WTC11 (cell line): ENCODE measurements around the gene KCND3. TPM values are rescaled to one million over a fixed set of nuclear protein-coding genes. Genes with fewer than 3 reads are reported as not detected.

Experiments used
- ATAC-seq: fragments of 200-7000 bp; cut with Tn5 transposase; 2 replicates; pipeline ENCODE4 v1.10.0; 2021; ENCODE audit warnings: mild to moderate bottlenecking, moderate library complexity
- CTCF ChIA-PET: fragments of 300-600 bp; sonication (Branson Sonifier 250); formaldehyde crosslinking; loops from one replicate; lab custom pipeline; 2021; ENCODE audit warnings: antibody characterized with exemption; lab: Charles Lee
- POLR2A ChIA-PET: fragments of 350-600 bp; sonication (Branson Sonifier 250); formaldehyde crosslinking; loops from one replicate; lab custom pipeline; 2021; ENCODE audit warnings: antibody characterized with exemption; lab: Charles Lee
- DNase-seq: peaks from one replicate; pipeline ENCODE4 v3.0.0; 2021; ENCODE audit warnings: low spot score
- H3K27ac Mint-ChIP-seq: 2 replicates; pipeline ENCODE4 v1.8.0; 2021; ENCODE audit warnings: mixed read lengths
- H3K27me3 Mint-ChIP-seq: 2 replicates; pipeline ENCODE4 v1.8.0; 2021; ENCODE audit warnings: low read depth, mild to moderate bottlenecking, moderate library complexity, mixed read lengths
- H3K36me3 Mint-ChIP-seq: 2 replicates; pipeline ENCODE4 v1.8.0; 2021; ENCODE audit warnings: mixed read lengths
- H3K4me1 Mint-ChIP-seq: 2 replicates; pipeline ENCODE4 v1.8.0; 2022; ENCODE audit warnings: mixed read lengths
- H3K4me3 Mint-ChIP-seq: 2 replicates; pipeline ENCODE4 v1.8.0; 2021; ENCODE audit warnings: mild to moderate bottlenecking, moderate library complexity, mixed read lengths
- H3K9me3 Mint-ChIP-seq: 2 replicates; pipeline ENCODE4 v1.8.0; 2021; ENCODE audit warnings: mixed read lengths
- CBFB ChIP-seq: sonication (generic); formaldehyde crosslinking; IDR thresholded peaks from 2 replicates; pipeline ENCODE4 v1.8.1; 2022; ENCODE audit warnings: mild to moderate bottlenecking, low read depth, missing genetic modification reagents
- EMX1 ChIP-seq: fragments of 250-450 bp; sonication (Bioruptor Pico); IDR thresholded peaks from 2 replicates; pipeline ENCODE4 v1.8.0; 2021; ENCODE audit warnings: mild to moderate bottlenecking
- FOXK1 ChIP-seq: sonication (generic); formaldehyde crosslinking; IDR thresholded peaks from 2 replicates; pipeline ENCODE4 v1.8.0; 2022; ENCODE audit warnings: mild to moderate bottlenecking, moderate library complexity, missing genetic modification reagents
- FOXP1 ChIP-seq: sonication (generic); formaldehyde crosslinking; IDR thresholded peaks from 2 replicates; pipeline ENCODE4 v1.8.0; 2022; ENCODE audit warnings: missing genetic modification reagents, mild to moderate bottlenecking, moderate library complexity, borderline replicate concordance
- JAZF1 ChIP-seq: fragments of 250-450 bp; sonication (Bioruptor Pico); IDR thresholded peaks from 2 replicates; pipeline ENCODE4 v1.9.0; 2021; ENCODE audit warnings: moderate library complexity, mild to moderate bottlenecking, inconsistent platforms
- JUN ChIP-seq: sonication (generic); formaldehyde crosslinking; IDR thresholded peaks from 2 replicates; pipeline ENCODE4 v1.8.0; 2023; ENCODE audit warnings: mild to moderate bottlenecking, missing genetic modification reagents
- MYBL2 ChIP-seq: sonication (generic); formaldehyde crosslinking; IDR thresholded peaks from 2 replicates; pipeline ENCODE4 v1.8.1; 2023; ENCODE audit warnings: mild to moderate bottlenecking, moderate library complexity, missing genetic modification reagents
- NFATC4 ChIP-seq: fragments of 250-450 bp; sonication (Bioruptor Pico); IDR thresholded peaks from 2 replicates; pipeline ENCODE4 v1.9.0; 2021; ENCODE audit warnings: mild to moderate bottlenecking
- NR1H2 ChIP-seq: sonication (generic); formaldehyde crosslinking; IDR thresholded peaks from 2 replicates; pipeline ENCODE4 v1.9.0; 2021; ENCODE audit warnings: mild to moderate bottlenecking, moderate library complexity, missing genetic modification reagents
- NR3C1 ChIP-seq: sonication (generic); formaldehyde crosslinking; conservative IDR thresholded peaks from 2 replicates; pipeline ENCODE4 v1.8.1; 2023; ENCODE audit warnings: low read depth, mild to moderate bottlenecking, missing genetic modification reagents
- OVOL2 ChIP-seq: fragments of 250-450 bp; sonication (Bioruptor Pico); IDR thresholded peaks from 2 replicates; pipeline ENCODE4 v1.9.0; 2021; ENCODE audit warnings: mild to moderate bottlenecking, borderline replicate concordance
- RORB ChIP-seq: fragments of 250-450 bp; sonication (Bioruptor Pico); IDR thresholded peaks from 2 replicates; pipeline ENCODE4 v1.9.0; 2021; ENCODE audit warnings: mild to moderate bottlenecking
- SOX15 ChIP-seq: fragments of 250-450 bp; sonication (Bioruptor Pico); IDR thresholded peaks from 2 replicates; pipeline ENCODE4 v1.9.0; 2021; ENCODE audit warnings: mild to moderate bottlenecking
- SP1 ChIP-seq: sonication (generic); formaldehyde crosslinking; conservative IDR thresholded peaks from 2 replicates; pipeline ENCODE4 v1.8.1; 2022; ENCODE audit warnings: missing genetic modification reagents
- ZNF138 ChIP-seq: sonication (generic); formaldehyde crosslinking; conservative IDR thresholded peaks from 2 replicates; pipeline ENCODE4 v1.8.1; 2022; ENCODE audit warnings: mild to moderate bottlenecking, moderate library complexity, missing genetic modification reagents
- ZNF219 ChIP-seq: sonication (generic); formaldehyde crosslinking; IDR thresholded peaks from 2 replicates; pipeline ENCODE4 v1.8.0; 2023; ENCODE audit warnings: missing genetic modification reagents, mild to moderate bottlenecking, borderline replicate concordance
- total RNA-seq: library from RNA; stranded (reverse); gene quantifications from 3 replicates; pipeline ENCODE4 v1.2.3, GENCODE V29; 2021
- TF ChIP-seq, protein P1 (sequence below): sonication (generic); formaldehyde crosslinking; conservative IDR thresholded peaks from 2 replicates; pipeline ENCODE4 v1.8.1; 2023; ENCODE audit warnings: mild to moderate bottlenecking, low read depth, missing genetic modification reagents, moderate library complexity
- TF ChIP-seq, protein P2 (sequence below): sonication (generic); formaldehyde crosslinking; IDR thresholded peaks from 2 replicates; pipeline ENCODE4 v1.8.1; 2023; ENCODE audit warnings: mild to moderate bottlenecking, missing genetic modification reagents, borderline replicate concordance
- TF ChIP-seq, protein P3 (sequence below): sonication (generic); formaldehyde crosslinking; IDR thresholded peaks from 2 replicates; pipeline ENCODE4 v1.8.1; 2022; ENCODE audit warnings: mild to moderate bottlenecking, missing genetic modification reagents, moderate library complexity, borderline replicate concordance
- TF ChIP-seq, protein P4 (sequence below): sonication (generic); formaldehyde crosslinking; IDR thresholded peaks from 2 replicates; pipeline ENCODE4 v1.8.1; 2022; ENCODE audit warnings: low read depth, mild to moderate bottlenecking, moderate library complexity, missing genetic modification reagents, borderline replicate concordance
- TF ChIP-seq, protein P5 (sequence below): sonication (generic); formaldehyde crosslinking; IDR thresholded peaks from 2 replicates; pipeline ENCODE4 v1.8.0; 2022; ENCODE audit warnings: missing genetic modification reagents
- TF ChIP-seq, protein P6 (sequence below): sonication (generic); formaldehyde crosslinking; conservative IDR thresholded peaks from 2 replicates; pipeline ENCODE4 v1.8.1; 2022; ENCODE audit warnings: mild to moderate bottlenecking, missing genetic modification reagents

Gene KCND3
- total RNA-seq, 1 experiment from 2014 or later = 0.35 TPM

DNA sequence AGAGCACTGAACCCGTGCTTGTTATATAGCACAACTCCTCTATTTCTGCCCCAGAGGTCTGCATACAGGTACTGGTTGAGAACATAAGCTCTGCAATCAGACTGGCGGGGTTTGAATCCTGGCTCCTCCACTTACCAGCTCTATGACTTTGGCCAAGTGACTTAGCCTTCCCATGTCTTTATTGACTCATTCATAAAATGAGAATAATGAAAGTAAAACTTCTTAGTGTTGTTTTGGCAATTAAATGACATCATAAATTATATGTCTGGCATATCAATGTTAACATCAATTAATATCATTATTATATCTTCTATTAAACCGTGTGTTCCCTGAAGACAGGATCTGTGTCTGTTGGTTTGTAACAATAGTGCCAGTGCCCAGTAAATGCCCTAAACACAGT, 254.6 kb downstream of the KCND3 start:
- TF ChIP-seq FOXP1 (CRISPR knock-in tag) (no peak), SP1 (no peak), RORB (CRISPR knock-in tag) (no peak), SOX15 (CRISPR knock-in tag) (no peak), JUN (CRISPR knock-in tag) (no peak), NFATC4 (no peak), EMX1 (CRISPR knock-in tag) (no peak), FOXK1 (CRISPR knock-in tag) (no peak), ZNF138 (no peak)
- TF ChIP-seq, protein P1, sequence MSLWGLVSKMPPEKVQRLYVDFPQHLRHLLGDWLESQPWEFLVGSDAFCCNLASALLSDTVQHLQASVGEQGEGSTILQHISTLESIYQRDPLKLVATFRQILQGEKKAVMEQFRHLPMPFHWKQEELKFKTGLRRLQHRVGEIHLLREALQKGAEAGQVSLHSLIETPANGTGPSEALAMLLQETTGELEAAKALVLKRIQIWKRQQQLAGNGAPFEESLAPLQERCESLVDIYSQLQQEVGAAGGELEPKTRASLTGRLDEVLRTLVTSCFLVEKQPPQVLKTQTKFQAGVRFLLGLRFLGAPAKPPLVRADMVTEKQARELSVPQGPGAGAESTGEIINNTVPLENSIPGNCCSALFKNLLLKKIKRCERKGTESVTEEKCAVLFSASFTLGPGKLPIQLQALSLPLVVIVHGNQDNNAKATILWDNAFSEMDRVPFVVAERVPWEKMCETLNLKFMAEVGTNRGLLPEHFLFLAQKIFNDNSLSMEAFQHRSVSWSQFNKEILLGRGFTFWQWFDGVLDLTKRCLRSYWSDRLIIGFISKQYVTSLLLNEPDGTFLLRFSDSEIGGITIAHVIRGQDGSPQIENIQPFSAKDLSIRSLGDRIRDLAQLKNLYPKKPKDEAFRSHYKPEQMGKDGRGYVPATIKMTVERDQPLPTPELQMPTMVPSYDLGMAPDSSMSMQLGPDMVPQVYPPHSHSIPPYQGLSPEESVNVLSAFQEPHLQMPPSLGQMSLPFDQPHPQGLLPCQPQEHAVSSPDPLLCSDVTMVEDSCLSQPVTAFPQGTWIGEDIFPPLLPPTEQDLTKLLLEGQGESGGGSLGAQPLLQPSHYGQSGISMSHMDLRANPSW (CRISPR knock-in tag) = no peak
- TF ChIP-seq, protein P2, sequence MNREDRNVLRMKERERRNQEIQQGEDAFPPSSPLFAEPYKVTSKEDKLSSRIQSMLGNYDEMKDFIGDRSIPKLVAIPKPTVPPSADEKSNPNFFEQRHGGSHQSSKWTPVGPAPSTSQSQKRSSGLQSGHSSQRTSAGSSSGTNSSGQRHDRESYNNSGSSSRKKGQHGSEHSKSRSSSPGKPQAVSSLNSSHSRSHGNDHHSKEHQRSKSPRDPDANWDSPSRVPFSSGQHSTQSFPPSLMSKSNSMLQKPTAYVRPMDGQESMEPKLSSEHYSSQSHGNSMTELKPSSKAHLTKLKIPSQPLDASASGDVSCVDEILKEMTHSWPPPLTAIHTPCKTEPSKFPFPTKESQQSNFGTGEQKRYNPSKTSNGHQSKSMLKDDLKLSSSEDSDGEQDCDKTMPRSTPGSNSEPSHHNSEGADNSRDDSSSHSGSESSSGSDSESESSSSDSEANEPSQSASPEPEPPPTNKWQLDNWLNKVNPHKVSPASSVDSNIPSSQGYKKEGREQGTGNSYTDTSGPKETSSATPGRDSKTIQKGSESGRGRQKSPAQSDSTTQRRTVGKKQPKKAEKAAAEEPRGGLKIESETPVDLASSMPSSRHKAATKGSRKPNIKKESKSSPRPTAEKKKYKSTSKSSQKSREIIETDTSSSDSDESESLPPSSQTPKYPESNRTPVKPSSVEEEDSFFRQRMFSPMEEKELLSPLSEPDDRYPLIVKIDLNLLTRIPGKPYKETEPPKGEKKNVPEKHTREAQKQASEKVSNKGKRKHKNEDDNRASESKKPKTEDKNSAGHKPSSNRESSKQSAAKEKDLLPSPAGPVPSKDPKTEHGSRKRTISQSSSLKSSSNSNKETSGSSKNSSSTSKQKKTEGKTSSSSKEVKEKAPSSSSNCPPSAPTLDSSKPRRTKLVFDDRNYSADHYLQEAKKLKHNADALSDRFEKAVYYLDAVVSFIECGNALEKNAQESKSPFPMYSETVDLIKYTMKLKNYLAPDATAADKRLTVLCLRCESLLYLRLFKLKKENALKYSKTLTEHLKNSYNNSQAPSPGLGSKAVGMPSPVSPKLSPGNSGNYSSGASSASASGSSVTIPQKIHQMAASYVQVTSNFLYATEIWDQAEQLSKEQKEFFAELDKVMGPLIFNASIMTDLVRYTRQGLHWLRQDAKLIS (CRISPR knock-in tag) = no peak
- H3K36me3 Mint-ChIP-seq = no peaks in the 10 kb centered on the region; the same call in none of the 2 replicates
- H3K4me1 Mint-ChIP-seq = peaks cover 24% of the 10 kb centered on the region
- POLR2A ChIA-PET = no interaction called here
- no peak overlapping the region for H3K27ac Mint-ChIP-seq
- no peaks in the 10 kb centered on the region for H3K27me3 Mint-ChIP-seq
- CTCF ChIA-PET = interaction anchor here (7.7 kb wide), 1 partner anchor 13 kb away, joined by 78 read pairs; no protein-coding TSS in a partner anchor
- DNase-seq (no peak), ATAC-seq (no peak)
- no peaks in the 10 kb centered on the region for H3K9me3 Mint-ChIP-seq
- H3K4me3 Mint-ChIP-seq = no peak overlapping the region

DNA sequence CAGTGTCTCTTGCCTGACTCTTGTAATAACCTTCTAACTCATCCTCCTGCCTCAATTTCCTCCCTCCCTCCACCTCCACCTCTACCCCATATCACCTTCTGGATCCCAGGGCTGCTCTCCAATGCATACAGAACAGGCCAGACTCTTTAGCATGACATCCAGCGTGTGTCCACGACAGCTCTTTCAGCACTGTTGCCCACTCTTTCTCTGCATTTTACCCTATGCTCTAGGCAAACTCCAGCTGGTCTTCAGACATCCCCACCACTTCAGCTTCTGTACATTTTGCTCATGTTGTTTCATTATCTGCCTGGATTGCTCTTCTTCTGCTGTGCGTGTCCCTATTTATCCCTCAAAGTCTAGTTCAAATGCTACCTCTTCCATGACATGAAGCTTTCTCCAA, 255.0 kb downstream of the KCND3 start:
- Mint-ChIP-seq H3K4me1 (peaks cover 26% of the 10 kb centered on the region), H3K36me3 (no peaks in the 10 kb centered on the region; the same call in none of the 2 replicates), H3K27me3 (no peaks in the 10 kb centered on the region), H3K27ac (no peak overlapping the region), H3K4me3 (no peak overlapping the region), H3K9me3 (no peaks in the 10 kb centered on the region)
- ChIA-PET CTCF (interaction anchor here (7.7 kb wide), 1 partner anchor 14 kb away, joined by 78 read pairs; no protein-coding TSS in a partner anchor), POLR2A (no interaction called here)
- no peak for ATAC-seq
- DNase-seq = no peak
- TF ChIP-seq JAZF1 (no peak), NR1H2 (CRISPR knock-in tag) (no peak), OVOL2 (CRISPR knock-in tag) (no peak), CBFB (CRISPR knock-in tag) (no peak), NR3C1 (CRISPR knock-in tag) (no peak), MYBL2 (CRISPR knock-in tag) (no peak), ZNF219 (CRISPR knock-in tag) (no peak)
- TF ChIP-seq, protein P3, sequence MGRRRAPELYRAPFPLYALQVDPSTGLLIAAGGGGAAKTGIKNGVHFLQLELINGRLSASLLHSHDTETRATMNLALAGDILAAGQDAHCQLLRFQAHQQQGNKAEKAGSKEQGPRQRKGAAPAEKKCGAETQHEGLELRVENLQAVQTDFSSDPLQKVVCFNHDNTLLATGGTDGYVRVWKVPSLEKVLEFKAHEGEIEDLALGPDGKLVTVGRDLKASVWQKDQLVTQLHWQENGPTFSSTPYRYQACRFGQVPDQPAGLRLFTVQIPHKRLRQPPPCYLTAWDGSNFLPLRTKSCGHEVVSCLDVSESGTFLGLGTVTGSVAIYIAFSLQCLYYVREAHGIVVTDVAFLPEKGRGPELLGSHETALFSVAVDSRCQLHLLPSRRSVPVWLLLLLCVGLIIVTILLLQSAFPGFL (CRISPR knock-in tag) = no peak
- TF ChIP-seq, protein P4, sequence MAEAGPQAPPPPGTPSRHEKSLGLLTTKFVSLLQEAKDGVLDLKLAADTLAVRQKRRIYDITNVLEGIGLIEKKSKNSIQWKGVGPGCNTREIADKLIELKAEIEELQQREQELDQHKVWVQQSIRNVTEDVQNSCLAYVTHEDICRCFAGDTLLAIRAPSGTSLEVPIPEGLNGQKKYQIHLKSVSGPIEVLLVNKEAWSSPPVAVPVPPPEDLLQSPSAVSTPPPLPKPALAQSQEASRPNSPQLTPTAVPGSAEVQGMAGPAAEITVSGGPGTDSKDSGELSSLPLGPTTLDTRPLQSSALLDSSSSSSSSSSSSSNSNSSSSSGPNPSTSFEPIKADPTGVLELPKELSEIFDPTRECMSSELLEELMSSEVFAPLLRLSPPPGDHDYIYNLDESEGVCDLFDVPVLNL (CRISPR knock-in tag) = no peak
- TF ChIP-seq, protein P5, sequence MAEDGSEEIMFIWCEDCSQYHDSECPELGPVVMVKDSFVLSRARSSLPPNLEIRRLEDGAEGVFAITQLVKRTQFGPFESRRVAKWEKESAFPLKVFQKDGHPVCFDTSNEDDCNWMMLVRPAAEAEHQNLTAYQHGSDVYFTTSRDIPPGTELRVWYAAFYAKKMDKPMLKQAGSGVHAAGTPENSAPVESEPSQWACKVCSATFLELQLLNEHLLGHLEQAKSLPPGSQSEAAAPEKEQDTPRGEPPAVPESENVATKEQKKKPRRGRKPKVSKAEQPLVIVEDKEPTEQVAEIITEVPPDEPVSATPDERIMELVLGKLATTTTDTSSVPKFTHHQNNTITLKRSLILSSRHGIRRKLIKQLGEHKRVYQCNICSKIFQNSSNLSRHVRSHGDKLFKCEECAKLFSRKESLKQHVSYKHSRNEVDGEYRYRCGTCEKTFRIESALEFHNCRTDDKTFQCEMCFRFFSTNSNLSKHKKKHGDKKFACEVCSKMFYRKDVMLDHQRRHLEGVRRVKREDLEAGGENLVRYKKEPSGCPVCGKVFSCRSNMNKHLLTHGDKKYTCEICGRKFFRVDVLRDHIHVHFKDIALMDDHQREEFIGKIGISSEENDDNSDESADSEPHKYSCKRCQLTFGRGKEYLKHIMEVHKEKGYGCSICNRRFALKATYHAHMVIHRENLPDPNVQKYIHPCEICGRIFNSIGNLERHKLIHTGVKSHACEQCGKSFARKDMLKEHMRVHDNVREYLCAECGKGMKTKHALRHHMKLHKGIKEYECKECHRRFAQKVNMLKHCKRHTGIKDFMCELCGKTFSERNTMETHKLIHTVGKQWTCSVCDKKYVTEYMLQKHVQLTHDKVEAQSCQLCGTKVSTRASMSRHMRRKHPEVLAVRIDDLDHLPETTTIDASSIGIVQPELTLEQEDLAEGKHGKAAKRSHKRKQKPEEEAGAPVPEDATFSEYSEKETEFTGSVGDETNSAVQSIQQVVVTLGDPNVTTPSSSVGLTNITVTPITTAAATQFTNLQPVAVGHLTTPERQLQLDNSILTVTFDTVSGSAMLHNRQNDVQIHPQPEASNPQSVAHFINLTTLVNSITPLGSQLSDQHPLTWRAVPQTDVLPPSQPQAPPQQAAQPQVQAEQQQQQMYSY = no peak
- TF ChIP-seq, protein P6, sequence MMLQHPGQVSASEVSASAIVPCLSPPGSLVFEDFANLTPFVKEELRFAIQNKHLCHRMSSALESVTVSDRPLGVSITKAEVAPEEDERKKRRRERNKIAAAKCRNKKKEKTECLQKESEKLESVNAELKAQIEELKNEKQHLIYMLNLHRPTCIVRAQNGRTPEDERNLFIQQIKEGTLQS = no peak
